Activated CD4-positive, alpha-beta T cell treated with anti-CD3 and anti-CD28 coated beads for 48 hours (primary cell): Measurements from ENCODE around the gene CEP95.
"Not testable (repeated sequence)": the region's sequence is repeated elsewhere in the genome, so short reads cannot be mapped to it uniquely, and the experiment has no call there.

Experiments used
- DNase-seq: peaks from one replicate; pipeline ENCODE4 v3.0.0-alpha.2; 2020

CEP95 gene

GRCh38 chr17:64575431-64575830 lies 68.7 kb downstream of the CEP95 start:
- no peak for DNase-seq

- not testable (repeated sequence) for DNase-seq
These were observed 70.2 kb downstream of the CEP95 start for GRCh38 chr17:64577025-64577424.

- no peak for DNase-seq
These were observed 73.1 kb downstream of the CEP95 start for GRCh38 chr17:64579917-64580316.

- peak; percentile 31 for DNase-seq
These were observed 73.9 kb downstream of the CEP95 start for GRCh38 chr17:64580384-64581315.

GRCh38 chr17:64583038-64583437 lies 76.3 kb downstream of the CEP95 start:
- DNase-seq: no peak

- DNase-seq: no peak
These were observed 78.4 kb downstream of the CEP95 start for GRCh38 chr17:64585146-64585545.
